ENCODE measurements around the gene DIAPH3. TPM values are rescaled to one million over a fixed set of nuclear protein-coding genes. Genes with fewer than 3 reads are reported as not detected.
A peak's percentile ranks its signal among the peaks of the same experiment; 100 is the strongest.

DIAPH3 gene
- total RNA-seq, 1 experiment from 2014 or later = 11.2 TPM

DNA sequence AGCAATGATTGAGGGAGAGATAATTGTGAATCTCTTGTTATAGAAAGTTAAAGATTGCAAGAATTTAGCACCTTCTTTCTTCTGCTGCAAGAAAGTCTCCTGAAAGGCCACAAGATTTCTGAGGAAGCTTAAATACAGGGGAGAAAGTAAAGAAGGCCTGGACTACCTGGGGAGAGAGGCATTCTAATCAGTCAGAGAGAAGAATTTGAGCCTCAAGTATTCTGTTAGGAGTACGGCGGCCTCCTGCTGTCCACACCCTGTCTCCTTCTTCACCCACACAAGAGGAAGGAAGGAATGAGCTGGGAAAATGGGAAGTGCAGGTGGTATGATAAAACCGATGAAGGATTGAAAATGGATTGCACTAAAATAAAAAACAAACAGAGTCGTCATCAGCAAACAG, 474.7 kb downstream of the DIAPH3 start:
- no peak for DNase-seq (ENCODE audit: extremely low read depth, low read depth)

GRCh38 chr13:59686798-59687394, 476.8 kb downstream of the DIAPH3 start:
- no peak for DNase-seq (ENCODE audit: extremely low read depth, low read depth)

DNA sequence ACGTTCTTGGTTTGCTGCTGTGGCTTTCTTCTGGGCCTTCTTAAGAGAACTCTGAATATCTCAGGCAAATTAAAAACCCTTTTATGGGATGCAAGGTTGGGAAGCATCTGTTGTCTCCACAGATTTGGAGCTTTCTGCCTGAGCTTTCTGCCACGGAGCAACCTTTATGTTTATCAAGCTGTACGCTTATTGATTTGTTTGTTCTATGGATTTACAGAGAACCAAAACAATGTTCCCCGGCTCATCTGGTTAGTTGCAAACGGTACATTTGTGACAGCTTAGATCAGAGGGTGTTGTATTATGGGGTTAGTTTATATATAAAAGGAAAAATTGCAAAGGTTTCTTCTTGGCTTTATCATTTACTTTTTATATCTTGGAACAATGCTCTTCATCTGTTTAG, 479.6 kb downstream of the DIAPH3 start:
- DNase-seq (ENCODE audit: extremely low read depth, low read depth) = no peak

- DNase-seq (ENCODE audit: extremely low read depth, low read depth) = no peak
These were observed 482.0 kb downstream of the DIAPH3 start for GRCh38 chr13:59681636-59682311.

DNA sequence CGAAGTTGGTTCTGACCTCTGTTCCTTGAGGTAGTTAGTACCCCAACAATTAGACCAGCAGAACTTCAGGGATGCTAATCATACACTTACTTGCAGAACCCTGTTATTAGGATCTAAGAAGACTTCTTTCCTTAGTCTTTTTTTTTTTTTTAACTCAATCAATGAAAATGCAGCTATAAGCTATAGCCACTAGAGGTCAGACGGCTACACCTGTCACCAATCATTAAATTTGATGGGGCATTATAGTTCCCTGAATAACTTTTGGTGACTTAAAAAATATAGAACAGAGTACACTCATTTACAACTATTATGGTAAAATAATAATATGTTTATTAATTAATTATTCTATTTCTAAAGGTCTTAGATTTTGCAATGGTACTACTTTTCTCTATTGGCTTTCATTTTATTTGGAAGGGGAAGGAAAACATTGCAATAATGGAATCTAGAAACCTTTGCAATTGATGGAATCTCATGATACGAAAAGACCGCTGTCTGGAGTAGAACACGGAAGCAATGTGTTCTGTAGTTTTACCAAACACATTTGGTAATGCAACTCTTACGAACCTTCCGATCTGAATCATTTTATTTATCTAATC, 483.2 kb downstream of the DIAPH3 start:
- DNase-seq (ENCODE audit: extremely low read depth, low read depth) = peak; percentile 16

- no peak for DNase-seq (ENCODE audit: extremely low read depth, low read depth)
These were observed 484.5 kb downstream of the DIAPH3 start for GRCh38 chr13:59679254-59679653.

- peak; percentile 32 for DNase-seq (ENCODE audit: extremely low read depth, low read depth)
These were observed 485.5 kb downstream of the DIAPH3 start for GRCh38 chr13:59677966-59678814.

DNA sequence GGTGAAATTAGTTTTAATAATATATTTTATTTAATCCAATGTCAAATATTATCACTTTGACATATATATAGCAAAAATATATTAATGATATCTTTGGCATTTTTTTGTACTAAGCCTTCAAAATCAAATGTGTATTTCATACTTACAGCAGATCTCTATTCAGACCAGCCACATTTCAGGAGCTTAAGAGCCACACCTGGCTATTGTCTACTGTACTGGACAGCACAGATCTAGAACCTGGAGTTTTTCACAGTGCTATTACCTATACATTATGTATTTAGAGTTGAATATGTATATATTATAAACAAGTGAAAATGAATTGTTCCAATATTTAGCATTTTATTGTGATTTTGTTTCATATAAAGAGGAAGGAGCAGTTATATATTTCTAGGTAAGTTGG, 486.3 kb downstream of the DIAPH3 start:
- no peak for DNase-seq (ENCODE audit: extremely low read depth, low read depth)

- no peak for DNase-seq (ENCODE audit: extremely low read depth, low read depth)
These were observed 489.1 kb downstream of the DIAPH3 start for GRCh38 chr13:59674616-59675015.

DNA sequence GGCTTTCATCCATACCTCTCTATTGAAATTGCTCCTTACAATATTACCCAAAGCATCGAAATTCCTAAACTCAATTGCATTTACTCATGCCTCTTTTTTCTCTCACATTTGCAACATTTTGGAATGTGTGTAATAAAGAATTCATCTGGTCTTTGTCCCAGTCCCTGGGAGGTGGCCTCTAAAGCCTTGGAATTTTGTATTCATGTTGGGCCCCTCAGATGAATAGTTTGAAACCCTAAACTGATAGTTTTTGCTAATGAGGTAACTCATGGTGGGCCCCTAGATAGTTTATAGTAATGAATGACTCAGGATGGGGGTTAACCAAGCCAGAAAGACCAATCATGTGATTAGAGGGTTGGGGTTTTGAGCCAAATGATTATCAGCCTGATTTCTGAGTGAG, 490.4 kb downstream of the DIAPH3 start:
- no peak for DNase-seq (ENCODE audit: extremely low read depth, low read depth)

GRCh38 chr13:59672445-59672844, 491.3 kb downstream of the DIAPH3 start:
- no peak for DNase-seq (ENCODE audit: extremely low read depth, low read depth)

DNA sequence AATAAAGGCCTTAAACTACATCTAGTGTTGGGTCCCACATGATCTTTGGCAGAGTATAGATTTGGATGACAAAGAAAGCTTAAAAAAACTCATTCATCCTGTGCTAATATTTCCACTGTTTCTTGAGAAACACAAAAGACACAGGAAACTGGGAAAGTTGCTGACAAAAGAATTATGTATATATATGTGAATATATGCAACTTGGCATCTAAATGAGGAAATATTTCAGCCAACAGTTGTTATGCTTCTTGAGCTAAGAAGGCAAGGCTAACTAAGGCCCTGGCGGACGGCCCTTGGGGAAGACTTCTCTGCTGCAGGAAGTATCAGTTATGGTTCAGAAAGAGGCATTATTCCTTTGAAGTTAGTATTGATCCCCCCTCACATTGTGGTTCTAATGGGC, 491.8 kb downstream of the DIAPH3 start:
- no peak for DNase-seq (ENCODE audit: extremely low read depth, low read depth)

GRCh38 chr13:59666504-59666903, 497.2 kb downstream of the DIAPH3 start:
- DNase-seq (ENCODE audit: extremely low read depth, low read depth) = no peak

DNA sequence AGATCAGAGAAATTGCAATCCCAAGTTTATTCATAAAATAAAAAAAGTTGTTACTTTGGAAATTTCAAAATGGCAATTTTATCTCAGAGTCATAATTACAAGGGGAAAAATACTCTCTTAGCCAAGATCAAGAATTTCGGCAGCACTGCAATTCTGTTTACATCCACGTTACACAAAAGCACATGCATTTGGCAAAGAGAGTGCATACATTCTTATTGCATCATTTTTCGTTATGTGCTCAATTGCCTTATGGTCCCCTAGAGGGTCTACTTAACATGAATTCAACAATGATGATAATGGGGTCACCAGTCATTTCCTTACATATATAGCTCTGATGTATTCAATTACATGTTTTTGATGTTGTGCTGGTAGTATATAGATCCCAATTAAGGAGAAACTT, 498.0 kb downstream of the DIAPH3 start:
- DNase-seq (ENCODE audit: extremely low read depth, low read depth) = no peak

- no peak for DNase-seq (ENCODE audit: extremely low read depth, low read depth)
These were observed 498.5 kb downstream of the DIAPH3 start for GRCh38 chr13:59665184-59665583.

DNA sequence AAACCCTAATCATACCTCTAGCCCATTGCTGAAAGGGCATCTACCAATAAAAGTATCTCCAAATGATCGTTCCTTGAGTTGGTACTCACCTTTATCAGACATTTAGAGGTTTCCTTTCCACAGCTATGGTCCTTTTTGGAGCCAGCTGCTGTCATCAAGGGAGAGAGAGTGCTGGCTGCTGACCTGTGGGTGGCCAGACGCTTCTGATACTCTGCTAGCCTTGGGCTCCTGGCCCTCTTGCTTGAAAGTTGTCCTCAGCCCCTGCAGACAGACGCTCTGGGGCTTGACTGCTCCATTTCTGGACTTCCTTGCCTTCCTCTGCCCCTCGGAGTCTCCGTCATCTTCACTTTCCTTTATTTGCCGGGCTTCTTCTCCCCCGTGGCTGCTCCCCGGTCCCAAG, 499.1 kb downstream of the DIAPH3 start:
- DNase-seq (ENCODE audit: extremely low read depth, low read depth) = no peak

GRCh38 chr13:59663707-59664106, 500.0 kb downstream of the DIAPH3 start:
- no peak for DNase-seq (ENCODE audit: extremely low read depth, low read depth)

GRCh38 chr13:59660582-59660981, 503.1 kb downstream of the DIAPH3 start:
- no peak for DNase-seq (ENCODE audit: extremely low read depth, low read depth)

- DNase-seq (ENCODE audit: extremely low read depth, low read depth) = no peak
These were observed 503.7 kb downstream of the DIAPH3 start for GRCh38 chr13:59659981-59660380.

GRCh38 chr13:59658738-59659330, 504.9 kb downstream of the DIAPH3 start:
- no peak for DNase-seq (ENCODE audit: extremely low read depth, low read depth)

Measured in NCI-H460 (cell line).